GM18505 (cell line): Measurements from ENCODE around the gene WDR4.
"Not testable (repeated sequence)": the region's sequence is repeated elsewhere in the genome, so short reads cannot be mapped to it uniquely, and the experiment has no call there.

Experiments used
- ATAC-seq: cut with Tn5 transposase; IDR thresholded peaks from one replicate; pipeline ENCODE4 v1.9.1; 2021; ENCODE audit not compliant: unreplicated experiment
- POLR2A ChIP-seq: IDR thresholded peaks from 4 replicates; pipeline ENCODE4 v1.6.1; 2011; ENCODE audit warnings: borderline replicate concordance; ENCODE audit not compliant: insufficient read depth, insufficient read length; ENCODE audit errors: extremely low read depth

Gene WDR4

GRCh38 chr21:42834726-42835191 lies 44.6 kb downstream of the WDR4 start:
- no peak for ATAC-seq
- no peak for TF ChIP-seq POLR2A

GRCh38 chr21:42833859-42834725 lies 45.2 kb downstream of the WDR4 start:
- no peak for TF ChIP-seq POLR2A
- ATAC-seq: no peak

GRCh38 chr21:42833439-42833815 lies 45.9 kb downstream of the WDR4 start:
- no peak for ATAC-seq
- no peak for TF ChIP-seq POLR2A

GRCh38 chr21:42832321-42832630 lies 47.1 kb downstream of the WDR4 start:
- not testable (repeated sequence) for ATAC-seq

- ATAC-seq: no peak
- no peak for TF ChIP-seq POLR2A
These were observed 48.6 kb downstream of the WDR4 start for GRCh38 chr21:42830456-42831455.

DNA sequence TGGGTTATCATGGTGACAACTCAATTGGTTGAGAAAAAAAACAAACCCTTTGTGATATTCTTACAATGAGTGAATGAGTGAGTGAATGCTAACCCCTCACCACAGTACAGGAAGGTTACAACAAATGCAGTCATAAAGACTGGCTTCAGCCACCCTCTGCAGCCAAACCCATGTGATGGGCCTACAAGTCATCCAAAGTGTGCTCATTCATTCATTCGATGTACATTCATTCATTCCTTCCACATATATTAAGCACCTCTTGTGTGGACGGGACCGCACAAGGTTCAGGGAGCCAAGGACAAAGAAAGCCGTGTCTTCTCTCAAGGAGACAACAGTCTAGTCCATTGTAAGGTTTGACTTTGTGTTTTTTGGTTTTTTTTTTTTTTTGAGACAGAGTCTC lies 49.4 kb downstream of the WDR4 start:
- TF ChIP-seq POLR2A: no peak
- no peak for ATAC-seq

GRCh38 chr21:42829417-42829816 lies 49.9 kb downstream of the WDR4 start:
- TF ChIP-seq POLR2A: no peak
- ATAC-seq: no peak

GRCh38 chr21:42827588-42827987 lies 51.8 kb downstream of the WDR4 start:
- ATAC-seq: no peak
- no peak for TF ChIP-seq POLR2A

DNA sequence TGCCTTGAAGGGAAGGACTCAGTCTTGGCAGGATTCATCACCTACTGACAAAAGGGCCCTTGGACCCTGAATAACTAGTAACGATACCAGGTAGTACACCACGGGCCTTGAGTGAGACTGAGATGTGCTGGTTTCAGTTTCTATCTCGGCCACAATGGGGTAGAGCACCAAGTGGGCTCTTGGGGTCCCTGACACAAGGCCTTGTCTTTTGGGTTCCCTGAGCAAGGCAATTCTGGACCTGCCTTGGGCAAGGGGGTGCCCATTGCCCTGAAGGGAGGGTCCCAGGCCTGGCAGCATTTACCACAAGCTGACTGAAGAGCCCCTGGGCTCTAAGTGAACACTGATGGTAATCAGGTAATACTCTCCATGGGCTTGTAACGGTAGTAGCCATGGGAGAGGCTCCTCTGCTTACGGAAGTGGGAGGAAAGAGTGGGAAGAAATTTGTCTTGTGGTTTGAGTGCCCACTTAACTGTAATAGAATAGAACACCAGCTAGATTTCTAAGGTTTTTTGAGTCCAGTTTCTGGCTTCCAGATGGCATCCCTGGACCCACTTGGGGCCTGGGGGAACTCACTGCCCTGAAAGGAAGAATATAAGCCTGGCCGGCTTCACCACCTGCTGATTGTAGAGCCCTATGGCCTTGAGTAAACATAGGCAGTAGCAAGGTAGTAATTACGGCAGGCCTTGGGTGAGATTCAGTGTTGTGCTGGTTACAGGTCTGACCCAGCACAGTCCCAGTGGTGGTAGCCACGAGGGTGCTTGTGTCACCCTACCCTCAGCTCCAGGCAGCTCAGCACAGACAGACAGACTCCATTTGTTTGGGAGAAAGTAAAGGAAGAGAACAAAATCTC lies 58.5 kb downstream of the WDR4 start:
- no peak for TF ChIP-seq POLR2A
- ATAC-seq: no peak

GRCh38 chr21:42819861-42820615 lies 59.3 kb downstream of the WDR4 start:
- no peak for ATAC-seq
- no peak for TF ChIP-seq POLR2A

GRCh38 chr21:42818328-42818749 lies 61.0 kb downstream of the WDR4 start:
- ATAC-seq: no peak
- no peak for TF ChIP-seq POLR2A

GRCh38 chr21:42815217-42815616 lies 64.1 kb downstream of the WDR4 start:
- no peak for TF ChIP-seq POLR2A
- ATAC-seq: no peak

GRCh38 chr21:42812528-42813241 lies 66.7 kb downstream of the WDR4 start:
- ATAC-seq: not testable (repeated sequence)
